Stimulated activated CD8-positive, alpha-beta memory T cell treated with anti-CD3 and anti-CD28 coated beads, Interleukin-7, amount 100 ng/mL, for 48 hours (primary cell): Measurements from ENCODE around the gene DLX2.
"Not testable (repeated sequence)": the region's sequence is repeated elsewhere in the genome, so short reads cannot be mapped to it uniquely, and the experiment has no call there.

Experiments
- DNase-seq, 2 donors: peaks; one replicate each; pipeline ENCODE4 v3.0.0-alpha.2; 2020; ENCODE audit warnings: low read depth in 1 of 2; ENCODE audit errors: extremely low read depth in 1 of 2

The DLX2 gene

DNA sequence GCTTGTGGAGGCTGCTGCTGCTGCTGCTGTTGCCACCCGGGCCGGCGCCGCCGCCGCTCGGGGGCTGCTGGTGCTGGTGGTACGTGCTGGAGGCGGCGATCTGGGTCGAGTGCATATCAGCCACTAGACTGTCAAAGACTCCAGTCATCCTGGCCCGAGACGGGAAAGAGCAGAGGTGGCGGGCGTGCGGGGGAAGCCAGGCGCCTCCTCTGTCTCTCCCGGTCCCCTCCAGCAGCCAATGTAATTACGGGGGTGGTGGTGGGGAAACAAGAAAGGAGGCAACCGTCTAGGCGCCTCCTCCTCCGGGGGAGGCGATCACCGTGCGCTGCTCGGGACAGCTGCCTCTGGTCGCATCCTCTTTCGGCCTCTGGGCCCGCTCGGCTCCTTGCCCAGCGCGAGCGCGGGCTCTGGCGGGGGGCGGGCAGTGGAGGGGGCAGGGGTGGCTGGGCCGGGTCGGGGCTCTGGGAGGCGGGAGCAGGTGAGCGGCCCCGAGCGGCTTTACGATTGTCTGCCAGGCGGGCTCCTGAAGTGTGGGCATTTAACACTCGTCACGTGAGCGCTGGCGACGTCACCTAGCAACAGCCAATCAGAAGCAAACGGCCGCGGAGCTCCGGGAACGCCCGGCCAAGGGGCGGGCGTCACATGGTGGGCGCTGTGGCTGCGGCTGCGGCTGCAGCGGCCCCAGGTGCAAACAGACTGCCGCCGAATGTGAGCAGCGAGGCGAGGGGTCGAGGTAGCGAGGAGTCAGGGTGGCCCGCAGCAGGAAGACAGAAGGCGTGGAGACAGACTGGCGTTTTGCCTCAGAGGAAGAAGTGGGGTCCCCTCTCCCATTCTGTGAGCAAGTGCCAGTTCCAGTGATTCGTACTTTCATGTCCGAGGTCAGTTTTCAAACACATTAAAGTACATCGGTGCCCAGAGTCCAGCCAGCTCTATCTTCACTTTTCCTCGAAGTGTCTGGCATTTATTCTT, at the start of gene DLX2:
Gene DLX2, minus strand, starts transcription at position 510 of the 969 bp plus-strand sequence. Its CDS starts 362 bp downstream, at position 148.
- peak in 1 of 2 donors; percentile 72 for DNase-seq

DNA sequence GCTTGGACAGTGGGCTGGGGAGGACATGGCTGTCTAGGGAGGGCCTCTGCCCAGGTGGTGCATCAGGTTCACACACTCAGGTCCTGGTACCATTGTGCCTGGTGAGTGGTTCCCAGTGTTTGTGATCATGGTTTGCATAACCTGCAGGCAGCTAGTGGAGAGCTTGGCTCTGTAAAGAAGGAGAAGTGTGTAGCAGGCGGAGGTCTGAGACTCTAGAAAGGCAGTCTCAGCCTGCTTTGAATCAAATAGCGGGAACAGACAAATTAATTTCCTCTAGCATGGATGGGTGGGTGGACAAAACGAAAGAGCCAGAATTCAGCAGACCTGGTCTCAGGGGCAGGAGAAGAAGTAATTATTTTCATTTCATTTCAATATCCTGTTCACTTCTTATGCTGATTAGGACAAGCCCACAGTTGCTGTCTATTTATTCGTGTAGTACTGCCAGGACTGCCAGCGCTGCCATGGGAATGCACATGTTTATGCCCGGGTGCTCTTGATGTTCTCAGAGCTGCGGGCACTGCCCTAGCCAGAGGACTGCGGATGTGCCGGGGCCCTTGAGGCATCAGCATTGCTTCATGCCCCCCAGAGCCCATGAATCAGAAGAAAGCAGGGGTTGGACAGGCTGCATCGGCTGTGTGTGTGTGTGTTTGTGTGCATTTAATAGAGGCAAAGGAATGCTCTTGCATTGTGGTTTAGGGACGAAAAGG, 45.4 kb upstream of the DLX2 start:
- DNase-seq = no peak

DNA sequence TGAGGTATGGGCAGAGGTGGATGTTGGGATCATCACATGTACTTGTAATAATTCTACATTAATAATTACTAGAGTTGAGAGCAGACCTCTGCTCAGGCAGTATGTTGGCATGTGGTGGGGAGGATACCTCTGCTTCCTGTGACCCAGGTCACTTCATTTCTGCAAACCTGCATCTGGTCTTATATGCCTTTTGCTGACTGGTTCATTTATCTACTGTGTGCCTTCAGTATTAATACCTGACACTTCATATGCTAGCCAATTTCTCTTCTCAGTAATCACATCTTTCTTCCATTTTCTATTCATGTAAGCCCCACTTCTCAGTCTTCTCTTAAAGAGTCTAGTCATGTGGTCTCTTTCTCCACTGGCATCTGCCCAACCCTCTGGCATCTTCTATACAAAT, 41.1 kb upstream of the DLX2 start:
- DNase-seq = no peak

DNA sequence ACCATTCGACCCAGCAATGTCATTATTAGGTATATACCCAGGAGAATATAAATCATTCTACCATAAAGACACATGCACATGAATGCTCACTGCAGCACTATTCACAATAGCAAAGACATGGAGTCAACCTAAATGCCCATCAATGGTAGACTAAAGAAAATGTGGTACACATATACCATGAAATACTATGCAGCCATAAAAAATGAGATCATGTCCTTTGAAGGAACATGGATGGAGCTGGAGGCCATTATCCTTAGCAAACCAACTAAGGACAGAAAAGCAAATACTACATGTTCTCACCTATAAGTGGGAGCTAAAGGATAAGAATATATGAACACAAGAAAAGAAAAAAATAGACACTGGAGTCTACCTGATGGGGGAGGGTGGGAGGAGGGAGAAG, 36.0 kb upstream of the DLX2 start:
- not testable (repeated sequence) for DNase-seq

DNA sequence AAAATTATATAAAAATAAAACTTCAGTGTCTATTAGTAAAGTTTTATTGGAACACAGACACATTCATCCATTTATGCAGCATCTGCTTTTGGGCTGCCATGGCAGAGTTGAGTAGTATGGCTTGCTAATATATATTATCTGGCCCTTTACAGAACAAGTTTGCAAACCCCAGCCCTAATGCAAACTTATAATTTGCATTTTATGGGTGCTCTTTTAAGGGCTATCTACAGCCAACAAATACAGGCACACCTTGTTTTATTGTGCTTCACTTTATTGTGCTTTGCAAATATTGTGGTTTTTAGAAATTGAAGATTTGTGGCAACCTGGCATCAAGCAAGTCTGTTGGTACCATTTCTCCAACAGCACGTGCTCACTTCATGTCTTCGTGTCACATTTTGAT, 35.2 kb upstream of the DLX2 start:
- no peak for DNase-seq

DNA sequence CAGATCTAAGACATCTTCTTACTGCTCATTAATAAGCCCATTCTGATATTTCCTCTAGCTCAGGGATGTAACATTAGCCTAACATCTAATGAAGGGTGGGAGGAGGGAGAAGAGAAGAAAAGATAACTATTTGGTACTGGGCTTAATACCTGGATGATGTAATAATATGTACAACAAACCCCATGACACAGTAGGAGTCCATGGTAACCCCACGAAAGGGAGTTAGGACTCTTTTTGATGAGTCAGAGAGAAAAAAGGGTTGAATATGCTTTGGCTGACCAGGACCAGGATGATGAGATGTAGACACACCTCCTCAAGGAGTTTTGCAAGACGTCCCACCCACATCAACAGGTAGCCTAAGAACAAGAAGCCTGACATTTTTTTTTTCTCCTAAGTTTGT, 34.4 kb upstream of the DLX2 start:
- no peak for DNase-seq

DNA sequence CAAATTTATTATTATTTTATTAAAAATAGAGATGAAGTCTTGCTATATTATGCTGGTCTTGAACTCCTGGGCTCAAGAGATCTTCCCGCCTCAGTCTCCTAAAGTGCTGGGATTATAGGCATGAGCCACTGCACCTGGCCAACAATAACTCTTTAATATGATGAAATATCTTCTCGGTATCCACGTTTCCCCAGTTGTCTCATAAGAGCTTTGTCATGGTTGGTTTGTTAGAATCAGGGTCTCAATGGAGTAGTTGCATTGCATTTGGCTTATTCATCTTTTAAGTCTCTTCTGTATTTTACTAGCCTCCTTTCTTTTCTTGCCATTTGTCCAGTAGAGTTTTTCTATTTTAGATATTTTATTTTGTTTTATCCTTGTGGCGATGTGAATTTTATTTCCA, 32.7 kb upstream of the DLX2 start:
- no peak for DNase-seq

DNA sequence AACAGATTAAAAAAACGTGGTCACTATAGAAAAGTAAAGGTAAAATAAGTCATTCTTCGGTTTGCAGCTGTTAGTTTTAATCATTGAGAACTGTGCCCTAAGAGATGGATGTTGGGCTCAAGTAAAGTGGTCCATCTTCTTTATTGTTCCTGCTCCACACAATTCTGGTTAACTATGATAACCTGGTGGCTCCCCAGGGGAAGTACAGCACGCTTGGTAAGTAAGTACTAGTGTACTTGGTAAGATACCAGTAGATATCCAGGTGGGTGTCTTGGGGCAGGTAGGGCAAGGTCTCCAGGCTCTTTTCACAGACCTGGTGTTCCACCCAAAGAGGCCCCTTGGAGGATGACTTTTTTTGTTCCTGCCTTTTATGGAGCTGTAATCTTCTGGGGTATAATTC, 31.6 kb upstream of the DLX2 start:
- no peak for DNase-seq

DNA sequence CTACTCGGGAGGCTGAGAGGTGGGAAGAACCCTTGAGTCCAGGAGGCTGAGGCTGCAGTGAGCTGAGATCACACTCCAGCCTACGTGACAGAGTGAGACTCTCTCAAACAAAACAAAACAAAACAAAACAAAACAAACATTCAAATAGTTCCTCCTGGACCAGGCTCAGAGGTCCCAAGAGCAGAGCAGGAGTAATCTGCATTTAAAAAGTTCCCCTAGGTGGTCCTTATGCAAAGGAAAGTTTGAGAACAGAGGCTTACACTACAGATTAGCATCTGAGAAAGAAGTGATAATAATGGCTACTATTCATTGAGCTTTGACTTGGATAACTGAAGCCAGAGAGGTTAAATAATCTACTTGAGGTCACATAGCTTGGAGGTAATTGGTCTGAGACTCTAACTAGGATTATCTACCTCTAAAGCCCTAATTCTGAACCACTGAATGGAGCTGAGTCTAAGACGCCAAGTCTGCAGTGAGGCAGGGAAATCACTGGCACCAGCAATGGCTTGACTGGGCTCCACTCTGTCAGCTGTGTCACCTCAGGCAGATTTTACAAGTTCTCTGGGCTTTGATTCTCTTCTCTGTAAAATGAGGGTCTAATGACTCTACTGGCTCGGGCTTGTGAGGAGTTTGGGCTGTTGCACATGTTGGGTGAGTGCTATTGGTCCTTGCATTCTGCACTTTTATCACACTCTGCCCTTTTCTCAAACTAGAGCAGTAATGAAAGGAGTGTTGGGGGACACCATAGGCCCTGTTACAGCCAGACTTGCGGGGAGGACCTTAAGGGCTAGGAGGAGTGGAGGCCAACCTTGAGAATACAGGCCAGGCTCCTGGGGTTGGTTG, 29.2 kb upstream of the DLX2 start:
- DNase-seq = no peak

DNA sequence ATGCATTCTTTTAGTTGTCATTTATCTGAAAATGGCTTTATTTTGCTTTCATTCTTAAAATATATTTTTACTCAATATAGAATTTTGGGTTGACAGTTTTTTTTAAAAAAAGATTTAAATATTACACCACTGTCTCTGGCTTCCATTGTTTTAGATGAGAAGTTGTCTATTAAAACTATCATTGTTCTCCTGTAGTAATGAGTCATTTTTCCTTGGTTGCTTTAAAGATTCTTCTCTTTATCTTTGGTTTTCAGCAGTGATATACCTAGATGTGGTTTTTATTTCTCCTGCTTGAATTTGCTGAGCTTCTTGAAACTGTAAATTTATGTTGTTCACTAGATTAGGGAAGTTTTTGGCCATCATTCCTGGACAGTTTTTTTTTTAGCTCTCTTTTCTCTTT, 26.7 kb upstream of the DLX2 start:
- DNase-seq = no peak

DNA sequence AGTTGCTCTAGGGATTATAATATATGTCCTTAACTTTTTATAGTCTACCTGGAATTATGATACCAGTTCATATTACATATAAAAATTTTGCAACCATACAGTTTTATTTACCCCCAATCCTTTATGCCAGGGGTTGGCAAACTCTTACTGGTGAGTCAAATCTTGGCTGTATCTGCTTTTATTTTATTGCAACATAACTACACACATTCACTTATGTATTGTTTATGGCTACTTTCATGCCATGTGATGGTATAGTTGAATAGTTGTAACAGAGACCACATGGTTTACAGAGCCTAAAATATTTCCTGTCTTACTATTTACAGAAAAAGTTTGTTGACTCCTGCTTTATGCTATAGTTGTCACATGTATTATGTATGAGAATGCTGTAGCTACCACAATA, 25.8 kb upstream of the DLX2 start:
- no peak for DNase-seq

DNA sequence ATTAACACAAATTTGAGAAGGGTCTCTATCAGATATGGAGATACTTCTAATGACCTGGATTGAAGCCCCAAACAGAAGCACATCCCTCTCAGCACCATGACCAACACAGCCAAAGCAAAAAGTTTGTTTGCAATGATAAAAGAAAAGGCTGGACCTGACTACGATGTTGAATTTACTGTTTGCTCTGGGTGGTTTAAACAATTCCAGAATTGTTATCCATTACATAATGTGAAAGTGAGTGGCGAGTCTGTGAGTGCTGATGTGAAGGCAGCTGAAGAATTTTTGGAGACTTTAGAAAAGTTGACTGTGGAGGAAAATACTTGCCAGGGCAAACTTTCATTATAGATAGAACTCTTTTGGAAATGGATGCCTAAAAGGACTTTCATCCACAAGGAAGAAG, 17.4 kb upstream of the DLX2 start:
- DNase-seq = no peak

DNA sequence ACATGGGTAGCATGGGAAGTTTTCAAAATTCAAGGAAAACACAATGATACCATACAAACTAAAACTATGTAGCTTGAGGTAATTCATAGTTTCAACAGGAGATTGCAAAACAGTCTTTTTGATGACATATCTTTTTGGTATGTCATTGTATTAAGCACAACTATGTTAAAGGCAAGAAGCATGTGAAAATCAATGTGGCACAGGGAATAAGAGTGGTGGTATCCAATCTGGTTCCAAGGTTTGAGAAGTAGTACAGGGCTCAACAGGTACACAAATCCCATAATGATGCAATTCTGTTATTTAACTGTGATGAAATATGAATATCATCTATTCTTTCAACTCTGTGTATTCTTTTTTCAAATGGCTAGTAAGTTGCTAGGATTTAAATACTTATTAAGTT, 16.4 kb upstream of the DLX2 start:
- no peak for DNase-seq

DNA sequence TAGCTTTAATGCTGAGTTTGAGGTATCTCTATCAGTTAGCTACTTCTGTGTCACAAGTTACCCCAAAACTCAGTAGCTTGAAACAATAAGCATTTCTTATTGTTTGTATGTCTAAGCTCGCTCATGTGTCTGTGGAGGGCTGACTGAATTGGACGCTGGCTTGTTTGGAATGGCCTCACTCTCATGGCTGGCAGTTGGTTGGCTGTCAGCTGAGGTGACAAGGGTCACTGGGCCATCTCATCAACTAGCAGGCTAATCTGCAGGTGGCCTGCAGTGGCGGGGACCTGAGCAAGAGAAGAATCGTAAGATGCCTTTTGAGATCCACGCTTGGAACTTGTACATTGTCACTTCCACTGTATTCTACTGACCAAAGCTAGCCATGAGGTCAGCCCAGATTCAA, 13.4 kb upstream of the DLX2 start:
- DNase-seq = no peak

DNA sequence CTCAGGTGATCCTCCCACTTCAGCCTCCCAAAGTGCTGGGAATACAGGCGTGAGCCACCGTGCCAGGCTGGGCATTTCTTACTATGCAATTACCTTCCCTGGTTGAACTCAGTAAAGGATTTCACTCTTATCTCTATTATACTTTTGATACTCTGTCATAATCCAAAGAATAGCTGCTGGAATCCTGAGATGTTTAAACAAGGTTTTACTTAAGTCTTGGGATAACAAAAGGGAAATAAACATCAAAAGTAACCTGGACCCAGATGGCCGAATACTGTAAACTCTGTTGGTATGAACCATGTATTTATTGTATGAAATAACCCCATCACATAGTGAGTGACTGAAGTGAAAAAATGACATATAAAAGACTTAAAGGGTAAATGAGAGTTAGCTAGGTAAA, 11.9 kb upstream of the DLX2 start:
- no peak for DNase-seq

DNA sequence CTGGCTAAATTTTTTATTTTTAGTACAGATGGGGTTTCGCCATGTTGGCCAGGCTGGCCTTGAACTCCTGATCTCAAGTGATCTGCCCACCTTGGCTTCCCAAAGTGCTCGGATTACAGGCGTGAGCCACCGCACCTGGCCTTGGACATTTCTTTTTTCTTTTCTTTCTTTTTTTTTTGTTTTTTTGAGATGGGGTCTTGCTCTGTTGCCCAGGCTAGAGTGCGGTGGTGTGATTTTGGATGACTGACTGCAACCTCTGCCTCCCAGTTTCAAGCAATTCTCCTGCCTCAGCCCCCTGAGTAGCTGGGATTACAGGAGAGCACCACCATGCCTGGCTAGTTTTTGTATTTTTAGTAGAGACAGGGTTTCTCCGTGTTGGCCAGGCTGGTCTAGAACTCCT, 11.5 kb upstream of the DLX2 start:
- not testable (repeated sequence) for DNase-seq

DNA sequence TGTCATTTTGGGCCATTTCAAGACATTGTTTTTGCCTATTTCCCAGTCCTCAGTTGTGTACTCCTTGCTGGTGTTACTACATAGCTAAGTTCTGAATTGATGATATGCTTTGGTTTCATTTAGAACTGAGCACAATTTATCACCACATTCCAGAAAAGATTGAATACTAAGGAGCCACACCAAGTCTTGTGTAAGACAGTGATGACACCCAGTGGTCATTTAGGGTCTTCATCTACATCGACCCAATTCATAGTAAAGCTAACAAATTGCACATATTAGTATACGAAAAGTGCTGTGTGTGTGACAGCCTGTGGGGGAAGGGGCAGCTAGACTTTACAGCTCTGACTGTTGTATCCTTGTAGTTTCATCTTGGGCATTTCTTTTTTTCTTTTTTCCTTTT, 10.9 kb upstream of the DLX2 start:
- no peak for DNase-seq

DNA sequence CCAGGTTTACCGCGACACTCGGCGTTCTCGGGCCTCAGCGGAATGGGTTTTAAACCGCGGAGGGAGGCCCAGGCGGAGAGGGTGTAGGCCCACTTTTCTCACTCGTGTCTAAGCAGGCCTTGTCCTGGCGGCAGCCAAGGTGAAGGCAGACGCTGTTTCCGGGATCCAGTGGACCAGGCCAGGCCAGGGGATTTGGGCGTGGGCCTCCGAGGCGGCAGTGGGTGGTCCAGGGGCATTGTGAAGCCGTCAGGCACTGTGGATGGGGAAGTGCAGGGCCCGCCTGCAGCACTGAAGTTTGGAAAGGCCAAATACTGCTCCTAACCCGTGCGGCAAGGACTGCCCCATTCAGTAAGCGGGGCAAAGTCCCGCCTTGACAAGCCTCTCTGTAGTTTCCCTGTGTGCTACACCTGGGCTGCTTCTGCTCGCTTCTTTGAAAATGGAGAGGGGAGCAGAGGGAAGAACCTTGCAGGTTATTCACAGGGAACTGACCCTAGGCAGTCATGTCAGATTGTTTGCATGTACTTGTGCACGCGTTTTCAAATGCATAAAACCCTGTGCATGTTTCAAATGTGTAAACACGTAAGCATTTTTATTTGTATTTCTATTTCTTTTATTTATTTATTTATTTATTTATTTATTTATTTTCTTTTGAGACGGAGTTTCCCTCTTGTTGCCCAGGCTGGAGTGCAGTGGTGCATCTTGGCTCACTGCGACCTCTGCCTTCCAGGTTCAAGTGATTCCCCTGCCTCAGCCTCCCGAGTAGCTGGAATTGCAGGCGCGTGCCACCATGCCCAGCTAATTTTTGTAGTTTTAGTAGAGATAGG, 7.5 kb upstream of the DLX2 start:
- DNase-seq = no peak

DNA sequence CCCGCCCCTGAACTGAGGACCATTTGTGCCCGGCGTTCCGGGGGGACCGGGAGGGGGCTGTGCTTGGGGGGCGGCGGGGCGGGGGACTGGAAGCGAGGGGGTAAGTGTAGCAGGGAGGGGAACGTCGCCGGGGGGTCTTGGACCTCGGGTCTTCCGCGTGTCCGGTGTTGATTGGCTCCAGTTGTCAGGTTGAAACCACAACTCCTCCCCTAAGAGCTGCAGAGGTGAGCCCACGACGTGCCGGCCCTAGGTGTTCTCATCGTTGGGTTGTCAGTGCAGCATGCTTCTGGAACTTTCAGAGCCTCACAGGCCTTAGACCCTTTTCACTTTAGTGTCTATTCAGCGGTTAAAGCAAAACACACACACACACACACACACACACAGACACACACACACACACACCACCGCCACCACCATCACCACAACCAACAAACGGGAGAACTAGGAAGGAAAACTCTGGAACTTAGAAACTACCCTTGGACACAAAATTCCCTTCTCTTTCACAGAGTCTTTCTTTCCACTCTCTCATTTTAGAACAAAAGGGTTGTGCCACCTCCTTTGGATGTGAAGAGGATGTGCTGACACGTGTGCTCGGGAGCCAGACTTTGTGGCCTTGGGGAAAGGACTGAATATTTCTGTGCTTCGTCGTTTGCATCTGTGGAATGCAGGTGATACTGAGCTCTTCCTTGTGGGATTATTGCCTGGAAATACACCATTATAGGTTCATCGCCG, 6.7 kb upstream of the DLX2 start:
- DNase-seq = no peak

DNA sequence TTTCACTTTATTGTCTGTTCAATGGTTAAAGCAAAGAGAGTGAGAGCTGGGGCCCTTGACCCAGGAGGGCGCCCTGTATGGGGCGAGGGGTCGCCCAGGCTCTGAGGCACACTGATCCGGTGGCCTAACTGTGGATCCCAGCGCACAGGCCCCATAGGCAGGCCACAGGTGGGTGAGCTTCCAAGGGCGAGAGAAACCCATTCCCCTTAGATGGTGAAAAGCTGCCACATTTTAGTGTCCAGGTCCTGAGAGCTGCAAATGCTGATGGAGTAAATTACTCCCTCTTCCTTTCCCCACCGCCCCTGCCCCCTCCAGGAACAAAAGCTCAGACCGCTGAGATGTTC, 5.9 kb upstream of the DLX2 start:
- no peak for DNase-seq
